HEK293 (cell line): ENCODE data around the gene BTD.

Source experiments
- BCL11A ChIP-seq: fragments of 450-650 bp; formaldehyde crosslinking; IDR thresholded peaks from 2 replicates; pipeline ENCODE4 v1.5.1; 2016; ENCODE audit warnings: low read depth, missing biosample characterization, missing genetic modification characterization
- HOXC10 ChIP-seq: sonication (generic); formaldehyde crosslinking; IDR thresholded peaks from 2 replicates; pipeline ENCODE4 v1.8.1; 2023; ENCODE audit warnings: mild to moderate bottlenecking, missing genetic modification reagents
- KLF1 ChIP-seq: fragments of 450-650 bp; formaldehyde crosslinking; IDR thresholded peaks from 2 replicates; pipeline ENCODE4 v1.5.1; 2016; ENCODE audit warnings: missing biosample characterization, missing genetic modification characterization
- KLF9 ChIP-seq: fragments of 450-650 bp; formaldehyde crosslinking; IDR thresholded peaks from 2 replicates; pipeline ENCODE4 v1.5.1; 2016; ENCODE audit warnings: missing biosample characterization, missing genetic modification characterization, low read depth
- OVOL3 ChIP-seq: fragments of 450-650 bp; formaldehyde crosslinking; IDR thresholded peaks from 2 replicates; pipeline ENCODE4 v1.5.1; 2016; ENCODE audit warnings: missing biosample characterization, missing genetic modification characterization
- RBAK ChIP-seq: fragments of 450-650 bp; formaldehyde crosslinking; IDR thresholded peaks from 2 replicates; pipeline ENCODE4 v1.5.1; 2016; ENCODE audit warnings: missing biosample characterization, missing genetic modification characterization
- SALL2 ChIP-seq: fragments of 450-650 bp; formaldehyde crosslinking; IDR thresholded peaks from 2 replicates; pipeline ENCODE4 v1.5.0; 2017; ENCODE audit warnings: missing biosample characterization, mild to moderate bottlenecking, missing genetic modification characterization, borderline replicate concordance
- ZBTB17 ChIP-seq: fragments of 450-650 bp; formaldehyde crosslinking; IDR thresholded peaks from 2 replicates; pipeline ENCODE4 v1.5.1; 2016; ENCODE audit warnings: missing biosample characterization, missing genetic modification characterization
- ZBTB20 ChIP-seq: fragments of 450-650 bp; formaldehyde crosslinking; IDR thresholded peaks from 2 replicates; pipeline ENCODE4 v1.5.1; 2016; ENCODE audit warnings: missing biosample characterization, missing genetic modification characterization
- ZFHX2 ChIP-seq: fragments of 450-650 bp; formaldehyde crosslinking; conservative IDR thresholded peaks from 2 replicates; pipeline ENCODE4 v1.5.1; 2016; ENCODE audit warnings: missing biosample characterization, missing genetic modification characterization
- ZNF132 ChIP-seq: fragments of 450-650 bp; formaldehyde crosslinking; IDR thresholded peaks from 2 replicates; pipeline ENCODE4 v1.5.1; 2017; ENCODE audit warnings: missing biosample characterization, missing genetic modification characterization, borderline replicate concordance
- ZNF16 ChIP-seq: fragments of 450-650 bp; formaldehyde crosslinking; IDR thresholded peaks from 2 replicates; pipeline ENCODE4 v1.5.1; 2016; ENCODE audit warnings: low read depth, missing biosample characterization, missing genetic modification characterization
- ZNF211 ChIP-seq: fragments of 450-650 bp; formaldehyde crosslinking; IDR thresholded peaks from 2 replicates; pipeline ENCODE4 v1.5.1; 2016; ENCODE audit warnings: low read depth, missing biosample characterization, missing genetic modification characterization
- ZNF292 ChIP-seq: fragments of 450-650 bp; formaldehyde crosslinking; IDR thresholded peaks from 2 replicates; pipeline ENCODE4 v1.5.1; 2016; ENCODE audit warnings: low read depth, missing biosample characterization, missing genetic modification characterization, borderline replicate concordance
- ZNF335 ChIP-seq: fragments of 450-650 bp; formaldehyde crosslinking; conservative IDR thresholded peaks from 2 replicates; pipeline ENCODE4 v1.5.1; 2016; ENCODE audit warnings: missing biosample characterization, missing genetic modification characterization
- ZNF341 ChIP-seq: fragments of 450-650 bp; formaldehyde crosslinking; IDR thresholded peaks from 2 replicates; pipeline ENCODE4; 2016; ENCODE audit warnings: low read depth, missing biosample characterization, missing genetic modification characterization
- ZNF404 ChIP-seq: fragments of 450-650 bp; formaldehyde crosslinking; IDR thresholded peaks from 2 replicates; pipeline ENCODE4 v1.5.1; 2017; ENCODE audit warnings: missing biosample characterization, missing genetic modification characterization
- ZNF48 ChIP-seq: fragments of 450-650 bp; formaldehyde crosslinking; IDR thresholded peaks from 2 replicates; pipeline ENCODE4 v1.5.1; 2016; ENCODE audit warnings: missing biosample characterization, missing genetic modification characterization
- ZNF501 ChIP-seq: fragments of 450-650 bp; formaldehyde crosslinking; IDR thresholded peaks from 2 replicates; pipeline ENCODE4 v1.5.1; 2016; ENCODE audit warnings: missing biosample characterization, missing genetic modification characterization
- ZNF621 ChIP-seq: fragments of 450-650 bp; formaldehyde crosslinking; IDR thresholded peaks from 2 replicates; pipeline ENCODE4 v1.5.1; 2017; ENCODE audit warnings: missing biosample characterization, missing genetic modification characterization
- ZNF623 ChIP-seq: fragments of 450-650 bp; formaldehyde crosslinking; IDR thresholded peaks from 2 replicates; pipeline ENCODE4 v1.5.1; 2016; ENCODE audit warnings: missing biosample characterization, missing genetic modification characterization
- ZNF626 ChIP-seq: fragments of 450-650 bp; sonication (Bioruptor Pico); formaldehyde crosslinking; IDR thresholded peaks from 2 replicates; pipeline ENCODE4 v1.5.1; 2018; ENCODE audit warnings: missing biosample characterization, missing genetic modification characterization, inconsistent platforms
- ZNF629 ChIP-seq: fragments of 450-650 bp; formaldehyde crosslinking; IDR thresholded peaks from 2 replicates; pipeline ENCODE4 v1.5.1; 2017; ENCODE audit warnings: missing biosample characterization, missing genetic modification characterization
- ZNF76 ChIP-seq: fragments of 450-650 bp; formaldehyde crosslinking; IDR thresholded peaks from 2 replicates; pipeline ENCODE4; 2016; ENCODE audit warnings: low read depth, missing biosample characterization, missing genetic modification characterization, borderline replicate concordance
- ZNF777 ChIP-seq: fragments of 450-650 bp; formaldehyde crosslinking; IDR thresholded peaks from 2 replicates; pipeline ENCODE4 v1.5.1; 2017; ENCODE audit warnings: missing biosample characterization, missing genetic modification characterization, borderline replicate concordance
- ZNF837 ChIP-seq: fragments of 450-650 bp; formaldehyde crosslinking; IDR thresholded peaks from 2 replicates; pipeline ENCODE4 v1.5.1; 2016; ENCODE audit warnings: missing biosample characterization, missing genetic modification characterization
- ZSCAN30 ChIP-seq: fragments of 450-650 bp; IDR thresholded peaks from 2 replicates; pipeline ENCODE4 v1.5.1; 2018; ENCODE audit warnings: missing biosample characterization, mild to moderate bottlenecking, missing genetic modification characterization, moderate library complexity
- TF ChIP-seq, protein P1 (sequence below): fragments of 450-650 bp; formaldehyde crosslinking; IDR thresholded peaks from 2 replicates; pipeline ENCODE4 v1.5.1; 2016; ENCODE audit warnings: missing biosample characterization, missing genetic modification characterization, borderline replicate concordance
- TF ChIP-seq, protein P2 (sequence below): fragments of 450-650 bp; formaldehyde crosslinking; IDR thresholded peaks from 2 replicates; pipeline ENCODE4 v1.5.1; 2017; ENCODE audit warnings: missing biosample characterization, missing genetic modification characterization
- TF ChIP-seq, protein P3 (sequence below): fragments of 450-650 bp; formaldehyde crosslinking; IDR thresholded peaks from 2 replicates; pipeline ENCODE4 v1.5.1; 2017; ENCODE audit warnings: missing biosample characterization, missing genetic modification characterization
- TF ChIP-seq, protein P4 (sequence below): fragments of 450-650 bp; formaldehyde crosslinking; IDR thresholded peaks from 2 replicates; pipeline ENCODE4 v1.5.0; 2017; ENCODE audit warnings: missing biosample characterization, missing genetic modification characterization, borderline replicate concordance

BTD gene

DNA sequence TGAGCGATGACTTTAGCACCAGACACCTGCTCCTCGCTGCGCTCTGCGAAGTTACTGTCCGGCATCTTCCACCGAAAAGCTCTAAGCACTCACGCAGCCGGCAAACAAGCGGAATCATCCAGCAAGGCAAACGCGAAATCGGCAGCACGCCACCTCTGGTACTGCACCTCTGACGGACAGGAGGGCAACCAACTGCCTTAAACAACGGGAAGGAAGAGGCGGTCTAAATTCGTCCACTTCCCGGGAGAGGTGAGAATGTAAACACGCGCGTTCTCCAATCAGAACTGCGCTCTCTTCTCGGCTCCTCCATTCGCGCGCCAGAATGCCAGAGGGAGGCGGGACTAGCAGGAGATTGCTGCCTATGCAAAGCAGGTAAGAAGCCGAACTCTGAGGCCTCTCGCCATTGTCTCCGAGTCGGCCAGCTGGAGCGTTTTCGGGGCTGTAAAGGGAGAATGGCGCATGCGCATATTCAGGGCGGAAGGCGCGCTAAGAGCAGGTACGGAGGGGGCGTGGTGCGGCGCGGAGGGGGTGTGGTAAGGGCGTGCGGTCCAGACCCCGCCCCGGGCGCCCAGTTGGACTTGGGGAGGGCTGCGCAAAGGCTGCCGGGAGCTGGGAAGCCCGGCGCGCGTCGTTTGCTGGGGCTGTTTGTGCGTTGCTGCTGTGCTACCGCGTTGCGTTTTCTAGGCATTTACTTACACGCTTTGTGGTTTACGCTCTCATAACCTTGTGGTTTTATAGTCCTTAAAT lies at the start of gene BTD, which contains the start of gene HACL1 (continued):
- TF ChIP-seq, protein P1, sequence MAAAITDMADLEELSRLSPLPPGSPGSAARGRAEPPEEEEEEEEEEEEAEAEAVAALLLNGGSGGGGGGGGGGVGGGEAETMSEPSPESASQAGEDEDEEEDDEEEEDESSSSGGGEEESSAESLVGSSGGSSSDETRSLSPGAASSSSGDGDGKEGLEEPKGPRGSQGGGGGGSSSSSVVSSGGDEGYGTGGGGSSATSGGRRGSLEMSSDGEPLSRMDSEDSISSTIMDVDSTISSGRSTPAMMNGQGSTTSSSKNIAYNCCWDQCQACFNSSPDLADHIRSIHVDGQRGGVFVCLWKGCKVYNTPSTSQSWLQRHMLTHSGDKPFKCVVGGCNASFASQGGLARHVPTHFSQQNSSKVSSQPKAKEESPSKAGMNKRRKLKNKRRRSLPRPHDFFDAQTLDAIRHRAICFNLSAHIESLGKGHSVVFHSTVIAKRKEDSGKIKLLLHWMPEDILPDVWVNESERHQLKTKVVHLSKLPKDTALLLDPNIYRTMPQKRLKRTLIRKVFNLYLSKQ (tag by site-specific recombination), result no peak
- no peak for TF ChIP-seq SALL2 (tag by site-specific recombination)
- no peak for TF ChIP-seq RBAK
- TF ChIP-seq HOXC10 (CRISPR knock-in tag), result no peak
- TF ChIP-seq ZNF48, result no peak
- no peak; the same call in 1 of the 2 replicates for TF ChIP-seq ZBTB20
- TF ChIP-seq KLF9, result peak; percentile 100
- no peak for TF ChIP-seq ZFHX2
- TF ChIP-seq ZNF777, result no peak
- peak; percentile 92 for TF ChIP-seq ZNF335 (tag by site-specific recombination)
- peak; percentile 93 for TF ChIP-seq KLF1 (tag by site-specific recombination)
- no peak for TF ChIP-seq OVOL3
- no peak for TF ChIP-seq ZNF621 (tag by site-specific recombination)
- TF ChIP-seq, protein P2, sequence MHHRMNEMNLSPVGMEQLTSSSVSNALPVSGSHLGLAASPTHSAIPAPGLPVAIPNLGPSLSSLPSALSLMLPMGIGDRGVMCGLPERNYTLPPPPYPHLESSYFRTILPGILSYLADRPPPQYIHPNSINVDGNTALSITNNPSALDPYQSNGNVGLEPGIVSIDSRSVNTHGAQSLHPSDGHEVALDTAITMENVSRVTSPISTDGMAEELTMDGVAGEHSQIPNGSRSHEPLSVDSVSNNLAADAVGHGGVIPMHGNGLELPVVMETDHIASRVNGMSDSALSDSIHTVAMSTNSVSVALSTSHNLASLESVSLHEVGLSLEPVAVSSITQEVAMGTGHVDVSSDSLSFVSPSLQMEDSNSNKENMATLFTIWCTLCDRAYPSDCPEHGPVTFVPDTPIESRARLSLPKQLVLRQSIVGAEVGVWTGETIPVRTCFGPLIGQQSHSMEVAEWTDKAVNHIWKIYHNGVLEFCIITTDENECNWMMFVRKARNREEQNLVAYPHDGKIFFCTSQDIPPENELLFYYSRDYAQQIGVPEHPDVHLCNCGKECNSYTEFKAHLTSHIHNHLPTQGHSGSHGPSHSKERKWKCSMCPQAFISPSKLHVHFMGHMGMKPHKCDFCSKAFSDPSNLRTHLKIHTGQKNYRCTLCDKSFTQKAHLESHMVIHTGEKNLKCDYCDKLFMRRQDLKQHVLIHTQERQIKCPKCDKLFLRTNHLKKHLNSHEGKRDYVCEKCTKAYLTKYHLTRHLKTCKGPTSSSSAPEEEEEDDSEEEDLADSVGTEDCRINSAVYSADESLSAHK (tag by site-specific recombination), result no peak; the same call in 1 of the 2 replicates
- TF ChIP-seq, protein P3, sequence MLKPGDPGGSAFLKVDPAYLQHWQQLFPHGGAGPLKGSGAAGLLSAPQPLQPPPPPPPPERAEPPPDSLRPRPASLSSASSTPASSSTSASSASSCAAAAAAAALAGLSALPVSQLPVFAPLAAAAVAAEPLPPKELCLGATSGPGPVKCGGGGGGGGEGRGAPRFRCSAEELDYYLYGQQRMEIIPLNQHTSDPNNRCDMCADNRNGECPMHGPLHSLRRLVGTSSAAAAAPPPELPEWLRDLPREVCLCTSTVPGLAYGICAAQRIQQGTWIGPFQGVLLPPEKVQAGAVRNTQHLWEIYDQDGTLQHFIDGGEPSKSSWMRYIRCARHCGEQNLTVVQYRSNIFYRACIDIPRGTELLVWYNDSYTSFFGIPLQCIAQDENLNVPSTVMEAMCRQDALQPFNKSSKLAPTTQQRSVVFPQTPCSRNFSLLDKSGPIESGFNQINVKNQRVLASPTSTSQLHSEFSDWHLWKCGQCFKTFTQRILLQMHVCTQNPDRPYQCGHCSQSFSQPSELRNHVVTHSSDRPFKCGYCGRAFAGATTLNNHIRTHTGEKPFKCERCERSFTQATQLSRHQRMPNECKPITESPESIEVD, result no peak
- no peak for TF ChIP-seq ZNF623 (tag by site-specific recombination)
- TF ChIP-seq ZNF211 (tag by site-specific recombination), result no peak
- no peak for TF ChIP-seq ZNF404
- TF ChIP-seq ZNF16, result no peak
- TF ChIP-seq ZNF132 (tag by site-specific recombination), result no peak
- no peak; the same call in 1 of the 2 replicates for TF ChIP-seq ZSCAN30 (tag by site-specific recombination)
- TF ChIP-seq ZNF837 (tag by site-specific recombination), result no peak
- TF ChIP-seq ZBTB17 (tag by site-specific recombination), result peak; percentile 31; the same call in 1 of the 2 replicates
- TF ChIP-seq BCL11A, result no peak
- TF ChIP-seq ZNF76, result peak; percentile 92
- TF ChIP-seq ZNF292, result no peak
- TF ChIP-seq ZNF341 (tag by site-specific recombination), result no peak
- TF ChIP-seq ZNF501, result peak; percentile 94
- TF ChIP-seq, protein P4, sequence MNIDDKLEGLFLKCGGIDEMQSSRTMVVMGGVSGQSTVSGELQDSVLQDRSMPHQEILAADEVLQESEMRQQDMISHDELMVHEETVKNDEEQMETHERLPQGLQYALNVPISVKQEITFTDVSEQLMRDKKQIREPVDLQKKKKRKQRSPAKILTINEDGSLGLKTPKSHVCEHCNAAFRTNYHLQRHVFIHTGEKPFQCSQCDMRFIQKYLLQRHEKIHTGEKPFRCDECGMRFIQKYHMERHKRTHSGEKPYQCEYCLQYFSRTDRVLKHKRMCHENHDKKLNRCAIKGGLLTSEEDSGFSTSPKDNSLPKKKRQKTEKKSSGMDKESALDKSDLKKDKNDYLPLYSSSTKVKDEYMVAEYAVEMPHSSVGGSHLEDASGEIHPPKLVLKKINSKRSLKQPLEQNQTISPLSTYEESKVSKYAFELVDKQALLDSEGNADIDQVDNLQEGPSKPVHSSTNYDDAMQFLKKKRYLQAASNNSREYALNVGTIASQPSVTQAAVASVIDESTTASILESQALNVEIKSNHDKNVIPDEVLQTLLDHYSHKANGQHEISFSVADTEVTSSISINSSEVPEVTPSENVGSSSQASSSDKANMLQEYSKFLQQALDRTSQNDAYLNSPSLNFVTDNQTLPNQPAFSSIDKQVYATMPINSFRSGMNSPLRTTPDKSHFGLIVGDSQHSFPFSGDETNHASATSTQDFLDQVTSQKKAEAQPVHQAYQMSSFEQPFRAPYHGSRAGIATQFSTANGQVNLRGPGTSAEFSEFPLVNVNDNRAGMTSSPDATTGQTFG (tag by site-specific recombination), result no peak
- no peak for TF ChIP-seq ZNF626 (tag by site-specific recombination)
- TF ChIP-seq ZNF629, result peak; percentile 43
